SJCRH30 (cell line): ENCODE results near the gene IQCC. TPM values are rescaled to one million over a fixed set of nuclear protein-coding genes. Genes with fewer than 3 reads are reported as not detected.
A peak's percentile ranks its signal among the peaks of the same experiment; 100 is the strongest.

Experiments used
- DNase-seq, 2 experiments: peaks; one replicate each; pipeline ENCODE4 v3.0.0-alpha.2; 2015 to 2020
- H3K27ac ChIP-seq: fragments of 250-450 bp; sonication (Bioruptor Pico); 2 replicates; pipeline ENCODE4 v1.5.1; 2020; ENCODE audit warnings: mild to moderate bottlenecking, moderate library complexity
- H3K27me3 ChIP-seq: fragments of 250-450 bp; sonication (Bioruptor Pico); 2 replicates; pipeline ENCODE4 v1.5.1; 2020; ENCODE audit warnings: mild to moderate bottlenecking, moderate library complexity
- H3K36me3 ChIP-seq: fragments of 250-450 bp; sonication (Bioruptor Pico); 2 replicates; pipeline ENCODE4 v1.5.1; 2020; ENCODE audit warnings: mild to moderate bottlenecking, moderate library complexity
- H3K4me1 ChIP-seq: fragments of 250-450 bp; sonication (Bioruptor Pico); 2 replicates; pipeline ENCODE4 v1.5.1; 2020; ENCODE audit warnings: mild to moderate bottlenecking, moderate library complexity
- H3K4me3 ChIP-seq: fragments of 250-450 bp; sonication (Bioruptor Pico); 2 replicates; pipeline ENCODE4 v1.5.1; 2020; ENCODE audit warnings: mild to moderate bottlenecking, moderate library complexity
- H3K9me3 ChIP-seq: fragments of 250-450 bp; sonication (Bioruptor Pico); replicated peaks from 2 replicates; pipeline ENCODE4 v1.5.1; 2020; ENCODE audit warnings: mild to moderate bottlenecking, moderate library complexity
- total RNA-seq: library from RNA; depleted of rRNA; stranded (reverse); fragments of >200 nt; shearing (Covaris generic); gene quantifications from 2 replicates; pipeline ENCODE4 v1.2.3, GENCODE V29; 2014

The IQCC gene
- total RNA-seq, 1 experiment from 2014 or later = 5.6 TPM

DNA sequence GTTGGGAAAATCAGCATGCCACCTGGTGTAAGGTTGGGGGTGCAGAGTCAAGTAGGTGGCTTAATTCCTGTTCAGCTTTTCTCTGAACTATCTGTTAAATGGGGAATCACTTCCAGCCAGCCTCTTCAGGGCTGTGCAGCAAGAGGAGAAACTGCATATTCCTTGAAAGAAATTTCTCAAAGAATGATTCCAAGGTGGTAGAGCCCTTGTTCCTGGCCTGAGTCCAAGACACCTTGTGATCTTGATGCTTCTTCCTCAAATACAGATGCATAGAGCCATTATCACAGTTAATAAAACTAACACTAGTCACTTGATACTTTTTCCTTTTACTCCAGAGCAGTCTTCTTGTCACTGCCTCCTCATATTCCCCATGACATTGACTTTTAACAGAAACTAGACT lies 20.8 kb upstream of the IQCC start:
- no peaks in the 10 kb centered on the region for H3K27me3 ChIP-seq
- H3K9me3 ChIP-seq = no peaks in the 10 kb centered on the region
- H3K4me3 ChIP-seq = no peak overlapping the region
- H3K27ac ChIP-seq = no peak overlapping the region
- no peak for DNase-seq
- H3K4me1 ChIP-seq = peaks cover 10% of the 10 kb centered on the region
- peaks cover 75% of the 10 kb centered on the region for H3K36me3 ChIP-seq

DNA sequence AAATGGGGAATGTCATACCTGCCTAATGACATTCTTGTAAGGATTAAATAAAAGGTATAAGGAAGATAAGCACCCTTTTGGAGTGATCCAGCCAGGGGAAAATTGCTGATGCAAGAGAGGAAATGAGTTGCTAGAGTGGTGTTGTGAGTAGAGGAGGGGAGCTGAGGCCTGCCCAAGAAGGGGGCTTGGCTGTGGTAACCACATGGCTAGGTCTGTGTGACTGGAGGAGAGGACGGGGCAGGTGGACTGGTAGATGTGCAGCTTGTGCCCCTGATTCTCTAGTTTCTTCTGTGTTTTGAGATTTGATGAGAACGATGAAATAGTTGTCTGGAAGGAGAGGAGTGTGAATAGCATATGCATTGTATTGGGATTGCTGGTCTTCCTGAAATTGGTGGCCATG lies 19.4 kb upstream of the IQCC start:
- no peak for DNase-seq
- Histone ChIP-seq H3K27ac (no peak overlapping the region), H3K4me1 (peaks cover 5% of the 10 kb centered on the region), H3K27me3 (no peaks in the 10 kb centered on the region), H3K4me3 (no peak overlapping the region), H3K36me3 (peaks cover 84% of the 10 kb centered on the region), H3K9me3 (no peaks in the 10 kb centered on the region)

DNA sequence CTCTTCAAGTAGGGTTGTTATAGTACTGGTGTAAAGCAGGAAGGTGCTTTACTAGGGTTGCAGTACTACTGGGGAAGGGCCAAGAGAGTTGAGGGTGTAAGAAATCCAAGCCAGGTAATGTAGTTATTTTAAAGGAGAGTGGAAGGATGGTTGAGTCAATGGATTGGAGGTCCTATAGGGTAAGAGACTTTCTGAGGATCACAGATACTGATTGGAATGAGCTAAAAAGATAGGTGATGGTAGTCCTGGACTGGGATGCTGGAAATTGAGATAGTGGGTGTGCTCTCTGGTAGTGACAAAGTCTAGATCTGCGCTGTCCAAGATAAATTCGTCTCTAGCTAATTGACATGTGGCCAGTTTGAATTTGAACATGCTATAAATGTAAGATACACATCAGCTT lies 19.0 kb upstream of the IQCC start:
- Histone ChIP-seq H3K27me3 (no peaks in the 10 kb centered on the region), H3K36me3 (peaks cover 84% of the 10 kb centered on the region), H3K4me1 (peaks cover 1% of the 10 kb centered on the region; the same call in 1 of the 2 replicates), H3K4me3 (no peak overlapping the region), H3K27ac (no peak overlapping the region), H3K9me3 (no peaks in the 10 kb centered on the region)
- DNase-seq = no peak

DNA sequence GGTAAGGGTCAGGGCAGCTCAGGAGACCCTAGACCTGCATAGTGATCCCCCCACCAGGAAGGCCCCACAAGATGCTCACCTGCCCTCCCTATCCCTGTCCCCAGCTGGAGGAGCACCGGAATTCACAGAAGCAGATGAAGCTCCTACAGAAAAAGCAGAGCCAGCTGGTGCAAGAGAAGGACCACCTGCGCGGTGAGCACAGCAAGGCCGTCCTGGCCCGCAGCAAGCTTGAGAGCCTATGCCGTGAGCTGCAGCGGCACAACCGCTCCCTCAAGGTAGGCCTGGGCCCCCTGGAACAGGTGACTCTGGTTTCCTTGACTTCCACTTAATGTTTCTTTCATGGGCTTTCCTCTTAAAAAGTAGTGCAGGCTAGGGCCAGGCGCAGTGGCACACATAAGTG lies 17.6 kb upstream of the IQCC start:
- no peak for DNase-seq
- no peaks in the 10 kb centered on the region for H3K9me3 ChIP-seq

DNA sequence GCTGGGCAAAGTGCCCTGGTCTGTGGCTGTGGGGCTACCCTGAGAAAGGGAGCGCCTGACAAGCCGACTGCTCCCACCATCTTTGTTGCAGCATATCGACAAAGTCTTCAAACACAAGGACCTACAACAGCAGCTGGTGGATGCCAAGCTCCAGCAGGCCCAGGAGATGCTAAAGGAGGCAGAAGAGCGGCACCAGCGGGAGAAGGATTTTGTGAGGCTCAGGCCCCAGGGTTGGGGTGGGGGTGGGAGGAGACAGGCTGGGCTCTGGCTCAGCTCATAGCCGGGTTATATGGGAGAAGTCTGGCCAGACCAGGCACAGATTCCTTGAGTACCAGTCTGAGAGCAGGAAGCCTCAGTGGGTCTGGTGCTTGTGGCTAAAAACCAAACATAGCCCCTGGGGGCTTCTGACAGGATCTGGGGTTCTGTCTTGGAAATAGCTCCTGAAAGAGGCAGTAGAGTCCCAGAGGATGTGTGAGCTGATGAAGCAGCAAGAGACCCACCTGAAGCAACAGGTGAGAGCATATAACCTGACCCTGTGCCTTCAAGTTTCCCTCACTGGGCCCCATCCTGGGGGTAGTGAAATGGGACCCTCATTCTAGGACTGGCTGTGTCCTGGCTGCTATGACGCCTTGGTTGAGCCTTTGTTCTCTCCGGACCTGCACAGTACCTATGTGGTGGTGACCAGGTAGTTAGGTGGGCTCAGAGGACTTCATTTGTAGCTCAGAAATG lies 13.1 kb upstream of the IQCC start:
- no peak overlapping the region for H3K4me3 ChIP-seq
- H3K27ac ChIP-seq = no peak overlapping the region
- H3K4me1 ChIP-seq = no peaks in the 10 kb centered on the region
- DNase-seq = no peak
- no peaks in the 10 kb centered on the region for H3K9me3 ChIP-seq
- H3K27me3 ChIP-seq = no peaks in the 10 kb centered on the region
- H3K36me3 ChIP-seq = peaks cover 89% of the 10 kb centered on the region

More for the DNA sequence above, 17.6 kb upstream of the IQCC start:
- H3K4me3 ChIP-seq = no peak overlapping the region
- H3K36me3 ChIP-seq = peaks cover 87% of the 10 kb centered on the region
- H3K4me1 ChIP-seq = no peaks in the 10 kb centered on the region
- no peak overlapping the region for H3K27ac ChIP-seq
- H3K27me3 ChIP-seq = no peaks in the 10 kb centered on the region

DNA sequence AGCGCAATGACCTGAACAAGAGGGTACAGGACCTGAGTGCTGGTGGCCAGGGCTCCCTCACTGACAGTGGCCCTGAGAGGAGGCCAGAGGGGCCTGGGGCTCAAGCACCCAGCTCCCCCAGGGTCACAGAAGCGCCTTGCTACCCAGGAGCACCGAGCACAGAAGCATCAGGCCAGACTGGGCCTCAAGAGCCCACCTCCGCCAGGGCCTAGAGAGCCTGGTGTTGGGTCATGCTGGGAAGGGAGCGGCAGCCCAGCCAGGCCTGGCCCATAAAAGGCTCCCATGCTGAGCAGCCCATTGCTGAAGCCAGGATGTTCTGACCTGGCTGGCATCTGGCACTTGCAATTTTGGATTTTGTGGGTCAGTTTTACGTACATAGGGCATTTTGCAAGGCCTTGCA lies 10.5 kb upstream of the IQCC start:
- no peak for DNase-seq
- Histone ChIP-seq H3K27ac (no peak overlapping the region), H3K4me1 (peaks cover 6% of the 10 kb centered on the region; the same call in 1 of the 2 replicates), H3K9me3 (no peaks in the 10 kb centered on the region), H3K4me3 (no peak overlapping the region), H3K27me3 (no peaks in the 10 kb centered on the region), H3K36me3 (peaks cover 64% of the 10 kb centered on the region)

DNA sequence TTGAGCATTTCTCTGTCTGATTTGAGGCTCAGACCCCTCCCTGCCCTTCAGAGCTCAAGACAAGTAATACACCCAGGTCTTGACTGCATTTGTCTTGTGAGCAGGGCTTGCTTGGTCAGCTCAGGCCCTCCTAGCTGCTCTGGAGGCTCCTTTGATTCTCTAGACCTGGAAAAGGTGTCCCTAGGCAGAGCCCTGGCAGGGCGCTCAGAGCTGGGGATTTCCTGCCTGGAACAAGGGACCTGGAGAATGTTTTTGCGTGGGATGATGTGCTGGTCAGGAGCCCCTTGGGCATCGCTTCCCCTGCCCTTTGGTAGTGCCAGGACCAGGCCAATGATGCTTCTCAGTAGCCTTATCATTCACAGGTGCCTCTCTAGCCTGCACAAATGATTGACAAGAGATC lies 9.9 kb upstream of the IQCC start:
- H3K4me3 ChIP-seq = no peak overlapping the region
- no peaks in the 10 kb centered on the region for H3K27me3 ChIP-seq
- DNase-seq = no peak
- no peaks in the 10 kb centered on the region for H3K9me3 ChIP-seq
- H3K27ac ChIP-seq = no peak overlapping the region
- H3K4me1 ChIP-seq = peaks cover 6% of the 10 kb centered on the region; the same call in 1 of the 2 replicates
- peaks cover 58% of the 10 kb centered on the region for H3K36me3 ChIP-seq

DNA sequence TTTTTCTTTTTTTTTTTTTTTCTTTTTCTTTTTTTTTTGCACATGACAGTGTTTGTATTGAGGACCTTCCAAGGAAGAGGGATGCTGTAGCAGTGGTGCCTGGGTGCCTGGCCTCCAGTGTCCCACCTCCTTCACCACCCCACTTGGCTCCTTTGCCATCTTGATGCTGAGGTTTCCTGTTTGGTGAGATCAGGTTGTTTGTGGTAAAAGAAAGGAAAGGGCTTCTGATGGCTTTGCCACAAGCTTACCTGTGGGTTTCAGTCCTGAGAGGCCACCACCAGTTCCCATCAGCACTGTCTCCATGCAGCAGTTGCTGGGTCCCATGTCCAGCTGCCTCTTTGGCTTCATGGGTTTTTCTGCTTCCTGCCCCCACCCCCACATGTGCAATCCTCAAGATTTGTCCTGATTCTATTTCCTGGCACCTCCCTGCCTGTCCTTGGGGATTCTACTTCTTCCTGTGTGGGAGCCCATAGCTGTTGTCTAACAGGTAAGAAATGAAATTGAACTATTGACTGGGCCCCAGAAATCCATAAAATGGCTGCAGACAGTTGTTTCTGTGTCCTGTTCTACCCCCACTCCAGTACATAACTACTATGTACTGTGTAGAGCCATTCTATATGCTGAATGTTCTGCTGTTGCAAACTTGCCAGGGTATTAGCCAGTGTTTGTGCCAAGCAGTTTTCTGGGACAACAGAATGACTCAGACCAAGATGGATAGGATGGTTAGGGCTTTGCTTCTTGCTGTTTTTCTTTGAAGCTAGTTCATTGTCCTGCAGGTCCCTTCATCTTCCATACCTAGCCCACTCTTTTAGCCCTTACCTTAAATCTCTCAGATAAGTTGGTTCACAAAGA lies 9.3 kb upstream of the IQCC start:
- no peak for DNase-seq
- no peak overlapping the region for H3K4me3 ChIP-seq
- no peaks in the 10 kb centered on the region for H3K27me3 ChIP-seq
- no peaks in the 10 kb centered on the region for H3K9me3 ChIP-seq
- H3K27ac ChIP-seq = no peak overlapping the region
- H3K36me3 ChIP-seq = peaks cover 52% of the 10 kb centered on the region
- peaks cover 6% of the 10 kb centered on the region; the same call in 1 of the 2 replicates for H3K4me1 ChIP-seq

GRCh38 chr1:32197074-32197473 lies 8.4 kb upstream of the IQCC start:
- Histone ChIP-seq H3K27ac (no peak overlapping the region), H3K9me3 (no peaks in the 10 kb centered on the region), H3K4me1 (peaks cover 6% of the 10 kb centered on the region; the same call in 1 of the 2 replicates), H3K27me3 (no peaks in the 10 kb centered on the region), H3K4me3 (no peak overlapping the region), H3K36me3 (peaks cover 43% of the 10 kb centered on the region)
- no peak for DNase-seq

- peaks cover 6% of the 10 kb centered on the region; the same call in 1 of the 2 replicates for H3K4me1 ChIP-seq
- peaks cover 35% of the 10 kb centered on the region for H3K36me3 ChIP-seq
- no peaks in the 10 kb centered on the region for H3K27me3 ChIP-seq
- H3K9me3 ChIP-seq = no peaks in the 10 kb centered on the region
- no peak for DNase-seq
- H3K4me3 ChIP-seq = no peak overlapping the region
- no peak overlapping the region for H3K27ac ChIP-seq
Observed at GRCh38 chr1:32197837-32198236, 7.6 kb upstream of the IQCC start.

- Histone ChIP-seq H3K36me3 (peaks cover 30% of the 10 kb centered on the region), H3K27ac (no peak overlapping the region), H3K4me1 (peaks cover 6% of the 10 kb centered on the region; the same call in 1 of the 2 replicates)
Observed at GRCh38 chr1:32198237-32199042, 7.0 kb upstream of the IQCC start.

GRCh38 chr1:32199043-32199716 lies 6.3 kb upstream of the IQCC start:
- H3K36me3 ChIP-seq = peaks cover 24% of the 10 kb centered on the region
- no peak overlapping the region for H3K4me3 ChIP-seq
- H3K4me1 ChIP-seq = peaks cover 6% of the 10 kb centered on the region; the same call in 1 of the 2 replicates
- no peak overlapping the region for H3K27ac ChIP-seq
- no peak for DNase-seq
- H3K27me3 ChIP-seq = no peaks in the 10 kb centered on the region
- H3K9me3 ChIP-seq = no peaks in the 10 kb centered on the region

More at GRCh38 chr1:32198237-32199042, 7.0 kb upstream of the IQCC start:
- H3K27me3 ChIP-seq = no peaks in the 10 kb centered on the region
- no peaks in the 10 kb centered on the region for H3K9me3 ChIP-seq
- no peak for DNase-seq
- H3K4me3 ChIP-seq = no peak overlapping the region

DNA sequence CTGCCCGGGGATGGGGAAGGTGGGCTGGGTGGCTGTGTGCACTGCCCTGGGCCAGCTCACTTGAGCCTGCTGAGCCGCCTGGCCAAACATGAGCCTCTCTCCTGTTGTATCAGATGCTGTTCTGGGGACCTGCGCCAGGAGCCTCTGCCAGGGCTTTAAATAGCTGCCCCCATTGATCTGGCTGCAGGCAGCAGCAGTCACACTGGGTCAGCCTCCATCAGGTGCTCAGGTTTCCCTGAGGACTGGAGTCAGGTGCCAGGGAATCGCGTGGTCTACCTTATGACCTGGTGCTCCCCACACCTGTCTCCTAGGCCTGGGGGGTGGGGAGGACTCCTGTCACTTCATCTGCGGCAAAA lies 5.8 kb upstream of the IQCC start:
- Histone ChIP-seq H3K4me1 (peaks cover 6% of the 10 kb centered on the region; the same call in 1 of the 2 replicates), H3K36me3 (peaks cover 19% of the 10 kb centered on the region), H3K9me3 (no peaks in the 10 kb centered on the region), H3K4me3 (peak overlapping the region; percentile 60), H3K27ac (no peak overlapping the region), H3K27me3 (no peaks in the 10 kb centered on the region)
- no peak for DNase-seq
